Hepatocyte (in vitro differentiated cells): ENCODE data around the gene LRRC66.

Experiments
- CTCF ChIP-seq: fragments of 200-600 bp; sonication (generic); IDR thresholded peaks from 2 replicates; pipeline ENCODE4 v1.5.1; 2016; ENCODE audit warnings: antibody characterized with exemption, mild to moderate bottlenecking; ENCODE audit not compliant: poor library complexity
- EZH2 ChIP-seq: fragments of 200-600 bp; sonication (generic); IDR thresholded peaks from 2 replicates; pipeline ENCODE4 v1.6.1; 2016; ENCODE audit warnings: antibody characterized with exemption, mild to moderate bottlenecking, borderline replicate concordance
- EZH2phosphoT487 ChIP-seq: fragments of 200-600 bp; sonication (generic); IDR thresholded peaks from one replicate; pipeline ENCODE4 v1.6.1; 2018; ENCODE audit warnings: antibody characterized with exemption, mild to moderate bottlenecking, low read depth, moderate library complexity; ENCODE audit not compliant: unreplicated experiment, severe bottlenecking

- TF ChIP-seq CTCF (no peak), EZH2phosphoT487 (no peak), EZH2 (no peak)
Observed at GRCh38 chr4:52036886-52037530, 16.8 kb upstream of the LRRC66 start.
